Lung (tissue), 12 donors: ENCODE measurements around the gene ANKRD10. TPM values are rescaled to one million over a fixed set of nuclear protein-coding genes. Genes with fewer than 3 reads are reported as not detected.

Source experiments
- ATAC-seq: fragments of 200-7000 bp; cut with Tn5 transposase; one replicate; pipeline ENCODE4 v1.9.1; 2020; ENCODE audit warnings: moderate number of reproducible peaks; ENCODE audit not compliant: insufficient read depth, low FRiP score
- DNase-seq, 3 donors: peaks; one replicate each; pipeline ENCODE4 v3.0.0-alpha.2; 2013 to 2017
- H3K27ac ChIP-seq, 2 donors: one replicate each; pipeline ENCODE4 v1.5.1; 2013; ENCODE audit warnings: mild to moderate bottlenecking in 2 of 2, moderate library complexity in 2 of 2, control low read depth in 1 of 2, inconsistent platforms in 1 of 2, low read depth in 1 of 2, low read length in 1 of 2
- H3K27me3 ChIP-seq, 3 donors: one replicate each; pipeline ENCODE4 v1.5.1; 2013; ENCODE audit warnings: low read length in 2 of 3; ENCODE audit not compliant: control insufficient read depth in 3 of 3, insufficient read depth in 3 of 3
- H3K36me3 ChIP-seq, 4 donors: one replicate each; pipeline ENCODE4 v1.5.1; 2013; ENCODE audit warnings: low read length in 4 of 4, mild to moderate bottlenecking in 1 of 4, moderate library complexity in 1 of 4; ENCODE audit not compliant: control insufficient read depth in 4 of 4, insufficient read depth in 4 of 4
- H3K4me1 ChIP-seq, 5 donors: one replicate each; pipeline ENCODE4 v1.5.1; 2013; ENCODE audit warnings: low read length in 5 of 5, mild to moderate bottlenecking in 2 of 5, moderate library complexity in 1 of 5; ENCODE audit not compliant: control insufficient read depth in 5 of 5, insufficient read depth in 5 of 5
- H3K4me3 ChIP-seq: one replicate; pipeline ENCODE4 v1.5.1; 2013; ENCODE audit warnings: mild to moderate bottlenecking, control low read depth, moderate library complexity
- H3K9ac ChIP-seq, 2 donors: one replicate each; pipeline ENCODE4 v1.5.1; 2013; ENCODE audit warnings: low read length in 2 of 2, control low read depth in 1 of 2; ENCODE audit not compliant: insufficient read depth in 1 of 2
- H3K9me3 ChIP-seq, 4 donors: one replicate each; pipeline ENCODE4 v1.5.1; 2013; ENCODE audit warnings: low read length in 3 of 4, mild to moderate bottlenecking in 1 of 4, moderate library complexity in 1 of 4; ENCODE audit not compliant: control insufficient read depth in 4 of 4, insufficient read depth in 3 of 4
- WGBS, 2 donors: extraction: QIAGEN DNeasy Blood & Tissue Kit; methylation state at CpG; one replicate each; pipeline ENCODE4 v1.1.7; 2013; 5-methylcytosine and 5-hydroxymethylcytosine counted together
- polyA plus RNA-seq, 2 donors: library from polyadenylated mRNA; stranded (reverse); fragments of 200-250 nt; gene quantifications; one replicate each; pipeline ENCODE4 v1.2.1, GENCODE V29; 2013
- total RNA-seq, 2 donors: library from RNA; depleted of rRNA in 1 of 2; stranded (reverse); fragments of >200 nt in 1 of 2; gene quantifications; one replicate each; pipeline ENCODE4 v1.2.1, GENCODE V29; 2014 to 2021
- TF ChIP-seq, protein P1 (sequence below): IDR thresholded peaks from 2 replicates; pipeline ENCODE4 v1.5.1; 2012; ENCODE audit warnings: mild to moderate bottlenecking; ENCODE audit errors: control extremely low read depth, extremely low read depth
- donor health status: control.
- donor health status: control.
- donor health status: Bipolar disorder and iron deficiency.
- donor health status: healthy.
- donor health status: DM: yes; HTN: yes; CAD: no.

Gene ANKRD10
- total and polyA plus RNA-seq, 4 donors = 44.0 to 353 (median 92.3) TPM

DNA sequence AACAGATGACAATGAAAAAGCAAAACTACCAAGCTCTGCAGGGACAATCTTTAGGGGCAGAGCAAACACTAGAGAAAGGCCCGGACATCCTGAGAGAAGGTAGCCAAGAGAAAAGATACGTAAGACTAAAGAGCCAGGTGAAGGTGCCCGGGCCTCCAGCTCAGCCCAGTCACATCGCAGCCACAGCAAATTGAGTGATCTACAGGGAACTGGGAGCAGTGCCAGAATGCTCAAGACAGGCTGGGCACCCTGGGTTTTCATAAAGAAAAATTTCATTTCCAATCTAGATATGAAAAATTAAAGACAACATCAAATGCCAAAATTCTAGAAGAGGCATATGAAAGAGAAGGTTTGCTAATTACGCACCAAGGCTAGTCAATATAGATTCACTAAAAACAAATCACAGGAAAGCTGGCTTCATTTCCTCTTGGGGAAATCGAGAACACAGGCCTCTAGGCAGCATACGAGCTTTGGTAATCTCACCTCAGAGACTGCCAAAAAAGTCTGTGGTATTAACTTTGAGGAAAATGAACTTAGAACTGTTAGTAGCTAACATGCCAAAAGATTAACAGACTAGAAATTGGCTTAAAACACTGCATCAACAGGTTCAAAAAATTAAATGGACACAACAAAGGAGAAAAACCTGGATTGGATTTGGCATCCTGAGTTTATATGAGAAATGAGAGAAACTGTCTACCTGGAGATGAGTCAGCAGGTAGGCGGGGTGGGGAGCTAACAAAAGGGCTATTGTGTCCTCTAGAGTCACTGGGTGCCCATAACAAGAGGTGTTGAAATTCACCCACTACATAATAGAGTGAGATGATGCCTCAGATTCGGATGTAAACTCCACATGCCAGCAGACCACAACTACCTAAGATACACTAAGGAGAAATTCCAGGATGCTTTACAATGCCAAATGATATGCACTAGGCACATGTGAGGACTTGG, 6.6 kb downstream of the ANKRD10 start:
- peaks cover 11 to 53% (median 39%) of the 10 kb centered on the region in 5 donors for H3K4me1 ChIP-seq
- H3K4me3 ChIP-seq = no peak overlapping the region
- TF ChIP-seq, protein P1, sequence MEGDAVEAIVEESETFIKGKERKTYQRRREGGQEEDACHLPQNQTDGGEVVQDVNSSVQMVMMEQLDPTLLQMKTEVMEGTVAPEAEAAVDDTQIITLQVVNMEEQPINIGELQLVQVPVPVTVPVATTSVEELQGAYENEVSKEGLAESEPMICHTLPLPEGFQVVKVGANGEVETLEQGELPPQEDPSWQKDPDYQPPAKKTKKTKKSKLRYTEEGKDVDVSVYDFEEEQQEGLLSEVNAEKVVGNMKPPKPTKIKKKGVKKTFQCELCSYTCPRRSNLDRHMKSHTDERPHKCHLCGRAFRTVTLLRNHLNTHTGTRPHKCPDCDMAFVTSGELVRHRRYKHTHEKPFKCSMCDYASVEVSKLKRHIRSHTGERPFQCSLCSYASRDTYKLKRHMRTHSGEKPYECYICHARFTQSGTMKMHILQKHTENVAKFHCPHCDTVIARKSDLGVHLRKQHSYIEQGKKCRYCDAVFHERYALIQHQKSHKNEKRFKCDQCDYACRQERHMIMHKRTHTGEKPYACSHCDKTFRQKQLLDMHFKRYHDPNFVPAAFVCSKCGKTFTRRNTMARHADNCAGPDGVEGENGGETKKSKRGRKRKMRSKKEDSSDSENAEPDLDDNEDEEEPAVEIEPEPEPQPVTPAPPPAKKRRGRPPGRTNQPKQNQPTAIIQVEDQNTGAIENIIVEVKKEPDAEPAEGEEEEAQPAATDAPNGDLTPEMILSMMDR = no peak
- H3K27me3 ChIP-seq = no peaks in the 10 kb centered on the region
- peak in 2 of 3 donors; percentile 45 to 60 for DNase-seq
- peak overlapping the region in 1 of 2 donors; percentile 17 for H3K9ac ChIP-seq
- peak overlapping the region in 1 of 2 donors; percentile 38 for H3K27ac ChIP-seq
- H3K36me3 ChIP-seq = peaks cover 7 to 41% (median 13%) of the 10 kb centered on the region in 4 donors
- H3K9me3 ChIP-seq = no peaks in the 10 kb centered on the region
- WGBS, 2 donors = 52 to 59% methylated on average over 9 of the region's 9 CpGs
- ATAC-seq = no peak

DNA sequence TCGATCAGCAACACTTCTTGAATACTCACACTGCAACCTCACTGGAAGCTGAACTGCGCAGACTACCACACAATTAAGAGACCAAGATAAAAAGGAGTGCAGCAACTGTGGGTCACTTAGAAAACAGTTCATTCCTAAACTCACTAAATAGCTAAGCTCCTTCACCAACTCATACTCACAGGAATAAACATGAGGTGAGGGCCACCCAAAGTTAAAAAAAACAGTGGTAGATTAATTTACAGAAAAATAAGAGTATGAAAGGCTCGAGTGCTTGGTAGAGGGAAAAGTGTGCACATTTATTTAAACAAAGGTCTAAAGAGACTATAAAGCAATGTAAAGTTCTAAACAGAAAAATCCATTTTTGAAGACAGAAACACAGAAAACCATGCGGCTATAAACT, 7.6 kb downstream of the ANKRD10 start:
- peaks cover 8 to 45% (median 15%) of the 10 kb centered on the region in 4 donors for H3K36me3 ChIP-seq
- TF ChIP-seq, protein P1 = no peak

DNA sequence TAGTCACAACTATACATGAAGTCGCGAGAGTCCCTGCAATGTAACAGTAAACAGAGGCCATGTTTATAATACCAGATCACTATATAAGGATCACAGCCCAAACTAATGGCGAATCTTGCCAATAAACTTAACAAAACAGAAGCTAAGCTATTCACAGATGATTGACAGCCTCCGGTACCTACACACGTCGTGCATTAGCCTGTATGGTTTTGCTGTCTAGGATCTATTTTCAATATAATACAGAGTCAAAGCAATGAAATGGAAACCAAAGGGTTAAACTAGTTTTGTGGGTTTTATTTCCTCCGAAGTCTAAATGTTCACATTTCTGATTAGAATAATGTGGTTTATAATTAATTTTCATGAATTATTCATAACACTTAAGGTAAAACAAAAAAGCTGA, 10.1 kb downstream of the ANKRD10 start:
- Histone ChIP-seq H3K27me3 (no peaks in the 10 kb centered on the region), H3K27ac (no peak overlapping the region), H3K36me3 (peaks cover 13 to 40% (median 17%) of the 10 kb centered on the region in 4 donors), H3K4me3 (no peak overlapping the region), H3K9ac (no peak overlapping the region), H3K4me1 (peaks cover 2 to 29% (median 23%) of the 10 kb centered on the region in 5 donors), H3K9me3 (no peaks in the 10 kb centered on the region)
- DNase-seq = no peak
- no peak for ATAC-seq
- TF ChIP-seq, protein P1 = no peak
- WGBS, 2 donors = 80 to 84% methylated on average over 7 of the region's 7 CpGs

More for the DNA sequence above, 7.6 kb downstream of the ANKRD10 start:
- no peak overlapping the region for H3K27ac ChIP-seq
- DNase-seq (no peak), ATAC-seq (no peak)
- H3K9me3 ChIP-seq = no peaks in the 10 kb centered on the region
- H3K4me1 ChIP-seq = peaks cover 11 to 44% (median 33%) of the 10 kb centered on the region in 5 donors
- no peak overlapping the region for H3K4me3 ChIP-seq
- no peak overlapping the region for H3K9ac ChIP-seq
- H3K27me3 ChIP-seq = no peaks in the 10 kb centered on the region
- 84 to 92% methylated on average over 3 of the region's 4 CpGs for WGBS, 2 donors
